ENCODE results near the gene SLC6A7.

SLC6A7 gene

DNA sequence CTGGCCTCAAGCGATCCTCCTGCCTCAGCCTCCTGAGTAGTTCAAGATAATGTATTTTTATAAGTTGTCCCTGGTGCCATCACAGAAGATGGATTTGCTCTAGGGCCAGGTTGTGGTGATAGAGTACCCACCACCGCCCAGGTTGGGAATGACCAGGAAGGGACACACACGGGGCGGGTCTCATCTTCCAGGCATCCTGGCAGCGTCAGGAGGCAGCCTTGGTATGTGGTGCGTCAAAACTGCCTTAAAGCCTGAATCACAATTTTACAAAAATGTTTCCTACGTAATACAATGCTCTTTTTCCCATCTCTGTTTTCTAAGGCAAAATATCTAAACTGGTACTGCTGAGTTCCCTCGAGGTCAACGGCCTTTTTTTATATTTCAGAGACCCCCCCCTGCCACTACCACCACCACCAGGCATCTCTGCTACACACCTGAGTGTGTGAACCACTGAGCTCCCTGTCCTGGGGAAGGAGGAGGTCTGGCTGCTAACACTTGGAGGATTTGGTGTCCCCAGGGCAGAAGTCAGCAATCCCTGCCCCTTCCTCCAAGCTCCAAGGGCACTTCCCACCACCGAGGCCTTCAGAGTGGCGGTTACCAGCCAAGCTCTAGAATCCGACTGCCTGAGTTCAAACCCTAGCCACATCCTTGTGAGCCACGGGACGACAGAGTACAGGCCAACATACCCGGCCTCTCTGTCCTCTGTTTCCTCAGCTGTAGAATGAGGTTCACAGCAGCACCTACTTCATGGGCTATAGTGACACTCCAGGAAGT is 47.3 kb downstream of the SLC6A7 start:
- Histone ChIP-seq H3K9me3 (ENCODE audit: control insufficient read depth, insufficient read depth, low read length) (no peaks in the 10 kb centered on the region), H3K9ac (ENCODE audit: low read depth, low read length) (no peak overlapping the region), H3K4me1 (ENCODE audit: control insufficient read depth, insufficient read depth, low read length) (no peaks in the 10 kb centered on the region), H3K36me3 (ENCODE audit: control insufficient read depth, insufficient read depth, low read length) (no peaks in the 10 kb centered on the region), H3K27ac (ENCODE audit: low read depth, low read length) (no peak overlapping the region), H3K4me3 (ENCODE audit: low read depth, low read length) (no peak overlapping the region), H3K27me3 (ENCODE audit: control insufficient read depth, insufficient read depth, low read length) (no peaks in the 10 kb centered on the region)

- Histone ChIP-seq H3K9me3 (ENCODE audit: control insufficient read depth, insufficient read depth, low read length) (no peaks in the 10 kb centered on the region), H3K4me1 (ENCODE audit: control insufficient read depth, insufficient read depth, low read length) (no peaks in the 10 kb centered on the region), H3K9ac (ENCODE audit: low read depth, low read length) (no peak overlapping the region), H3K4me3 (ENCODE audit: low read depth, low read length) (no peak overlapping the region), H3K27me3 (ENCODE audit: control insufficient read depth, insufficient read depth, low read length) (no peaks in the 10 kb centered on the region), H3K36me3 (ENCODE audit: control insufficient read depth, insufficient read depth, low read length) (no peaks in the 10 kb centered on the region), H3K27ac (ENCODE audit: low read depth, low read length) (no peak overlapping the region)
Measured at GRCh38 chr5:150238646-150239045, 48.8 kb downstream of the SLC6A7 start.

DNA sequence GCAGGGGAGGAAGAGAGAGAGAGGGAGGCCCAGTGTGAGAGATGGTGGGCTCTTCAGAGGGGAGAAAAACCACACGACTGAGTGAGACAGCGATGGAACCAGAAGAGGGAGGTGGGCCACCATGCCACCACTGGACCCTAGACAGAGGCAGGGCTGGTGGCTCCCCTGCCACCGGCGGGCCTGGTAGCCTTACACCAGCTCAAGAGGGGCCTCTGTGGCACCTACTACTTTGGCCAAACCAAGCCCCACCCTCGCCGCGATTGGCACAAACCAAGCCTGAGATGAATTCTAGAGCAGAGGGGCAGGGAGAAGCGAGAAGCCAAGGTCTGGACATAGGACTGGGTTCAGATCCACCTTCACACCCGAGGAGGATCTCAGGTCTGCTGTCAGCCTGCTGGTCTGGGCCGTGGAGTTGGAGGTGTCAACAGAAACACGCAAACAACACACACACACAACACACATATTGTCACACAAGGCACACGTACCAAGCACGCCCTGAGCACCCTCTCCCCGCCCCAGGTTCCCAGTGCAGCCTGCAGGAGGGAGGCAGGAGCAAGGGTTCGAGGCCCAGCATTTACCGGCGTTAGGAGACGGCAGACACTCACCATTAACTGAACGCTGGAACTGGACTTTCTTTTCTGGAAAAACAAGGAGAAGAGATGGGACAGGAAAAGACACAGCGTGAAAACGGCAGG is 49.4 kb downstream of the SLC6A7 start:
- Histone ChIP-seq H3K4me1 (ENCODE audit: control insufficient read depth, insufficient read depth, low read length) (no peaks in the 10 kb centered on the region), H3K27ac (ENCODE audit: low read depth, low read length) (no peak overlapping the region), H3K9me3 (ENCODE audit: control insufficient read depth, insufficient read depth, low read length) (no peaks in the 10 kb centered on the region), H3K9ac (ENCODE audit: low read depth, low read length) (no peak overlapping the region), H3K27me3 (ENCODE audit: control insufficient read depth, insufficient read depth, low read length) (no peaks in the 10 kb centered on the region), H3K36me3 (ENCODE audit: control insufficient read depth, insufficient read depth, low read length) (no peaks in the 10 kb centered on the region), H3K4me3 (ENCODE audit: low read depth, low read length) (no peak overlapping the region)

GRCh38 chr5:150239794-150240122 is 49.9 kb downstream of the SLC6A7 start:
- H3K4me3 ChIP-seq (ENCODE audit: low read depth, low read length) = no peak overlapping the region
- H3K36me3 ChIP-seq (ENCODE audit: control insufficient read depth, insufficient read depth, low read length) = no peaks in the 10 kb centered on the region
- H3K27me3 ChIP-seq (ENCODE audit: control insufficient read depth, insufficient read depth, low read length) = no peaks in the 10 kb centered on the region
- no peaks in the 10 kb centered on the region for H3K4me1 ChIP-seq (ENCODE audit: control insufficient read depth, insufficient read depth, low read length)
- H3K27ac ChIP-seq (ENCODE audit: low read depth, low read length) = no peak overlapping the region
- no peak overlapping the region for H3K9ac ChIP-seq (ENCODE audit: low read depth, low read length)
- H3K9me3 ChIP-seq (ENCODE audit: control insufficient read depth, insufficient read depth, low read length) = no peaks in the 10 kb centered on the region

DNA sequence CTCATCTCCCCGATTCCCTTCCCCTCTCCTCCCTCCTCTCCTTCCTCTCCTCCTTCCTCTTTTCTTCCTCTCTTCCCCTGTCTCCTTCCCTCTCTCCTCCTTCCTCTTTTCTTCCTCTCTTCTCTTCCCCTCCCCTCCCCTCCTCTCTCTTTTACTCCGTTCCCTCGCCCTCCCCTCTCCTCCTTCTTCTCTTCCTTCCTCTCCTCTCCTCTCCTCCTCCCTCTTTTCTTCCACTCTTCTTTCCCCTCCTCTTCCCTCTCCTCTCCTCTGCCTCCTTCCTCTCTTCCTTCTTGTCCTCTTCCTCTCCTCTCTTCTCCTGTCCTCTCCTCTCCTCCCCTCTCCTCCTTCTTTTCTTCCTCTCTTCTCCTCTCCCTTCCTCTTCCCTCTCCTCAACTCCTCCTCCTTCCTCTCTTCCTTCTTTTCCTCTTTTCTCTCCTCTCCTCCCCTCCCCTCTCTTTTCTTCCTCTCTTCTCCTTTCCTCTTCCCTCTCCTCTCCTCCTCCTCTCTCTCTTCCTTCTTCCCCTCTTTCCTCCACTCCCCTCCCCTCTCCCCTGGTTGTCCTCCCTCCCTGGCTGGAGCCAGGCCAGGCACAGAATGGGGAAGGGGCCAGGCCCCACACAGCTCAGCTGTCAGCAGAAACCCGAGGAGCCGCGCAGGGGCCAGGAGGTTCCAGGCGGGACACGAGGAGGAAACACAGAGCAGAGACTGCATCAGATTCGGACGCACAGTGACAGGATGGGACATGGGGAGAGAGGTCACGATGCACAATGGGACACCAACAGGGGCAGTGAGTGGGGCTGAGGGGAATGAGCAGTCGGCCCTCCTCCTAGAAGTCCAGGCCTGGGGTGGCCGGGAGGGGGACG is 51.7 kb downstream of the SLC6A7 start:
- no peaks in the 10 kb centered on the region for H3K9me3 ChIP-seq (ENCODE audit: control insufficient read depth, insufficient read depth, low read length)
- no peaks in the 10 kb centered on the region for H3K36me3 ChIP-seq (ENCODE audit: control insufficient read depth, insufficient read depth, low read length)
- H3K4me1 ChIP-seq (ENCODE audit: control insufficient read depth, insufficient read depth, low read length) = no peaks in the 10 kb centered on the region
- H3K4me3 ChIP-seq (ENCODE audit: low read depth, low read length) = no peak overlapping the region
- no peak overlapping the region for H3K9ac ChIP-seq (ENCODE audit: low read depth, low read length)
- H3K27me3 ChIP-seq (ENCODE audit: control insufficient read depth, insufficient read depth, low read length) = no peaks in the 10 kb centered on the region
- H3K27ac ChIP-seq (ENCODE audit: low read depth, low read length) = no peak overlapping the region

GRCh38 chr5:150242251-150242894 is 52.5 kb downstream of the SLC6A7 start:
- H3K36me3 ChIP-seq (ENCODE audit: control insufficient read depth, insufficient read depth, low read length) = no peaks in the 10 kb centered on the region
- H3K4me1 ChIP-seq (ENCODE audit: control insufficient read depth, insufficient read depth, low read length) = no peaks in the 10 kb centered on the region
- no peak overlapping the region for H3K9ac ChIP-seq (ENCODE audit: low read depth, low read length)
- no peak overlapping the region for H3K27ac ChIP-seq (ENCODE audit: low read depth, low read length)
- no peaks in the 10 kb centered on the region for H3K9me3 ChIP-seq (ENCODE audit: control insufficient read depth, insufficient read depth, low read length)
- no peak overlapping the region for H3K4me3 ChIP-seq (ENCODE audit: low read depth, low read length)
- H3K27me3 ChIP-seq (ENCODE audit: control insufficient read depth, insufficient read depth, low read length) = no peaks in the 10 kb centered on the region

GRCh38 chr5:150243590-150243989 is 53.7 kb downstream of the SLC6A7 start:
- no peak overlapping the region for H3K9ac ChIP-seq (ENCODE audit: low read depth, low read length)
- no peaks in the 10 kb centered on the region for H3K27me3 ChIP-seq (ENCODE audit: control insufficient read depth, insufficient read depth, low read length)
- H3K27ac ChIP-seq (ENCODE audit: low read depth, low read length) = no peak overlapping the region

GRCh38 chr5:150244209-150244608 is 54.3 kb downstream of the SLC6A7 start:
- Histone ChIP-seq H3K27me3 (ENCODE audit: control insufficient read depth, insufficient read depth, low read length) (no peaks in the 10 kb centered on the region), H3K36me3 (ENCODE audit: control insufficient read depth, insufficient read depth, low read length) (no peaks in the 10 kb centered on the region), H3K4me3 (ENCODE audit: low read depth, low read length) (no peak overlapping the region), H3K4me1 (ENCODE audit: control insufficient read depth, insufficient read depth, low read length) (no peaks in the 10 kb centered on the region), H3K27ac (ENCODE audit: low read depth, low read length) (no peak overlapping the region), H3K9ac (ENCODE audit: low read depth, low read length) (no peak overlapping the region), H3K9me3 (ENCODE audit: control insufficient read depth, insufficient read depth, low read length) (no peaks in the 10 kb centered on the region)

More at GRCh38 chr5:150243590-150243989, 53.7 kb downstream of the SLC6A7 start:
- Histone ChIP-seq H3K9me3 (ENCODE audit: control insufficient read depth, insufficient read depth, low read length) (no peaks in the 10 kb centered on the region), H3K4me1 (ENCODE audit: control insufficient read depth, insufficient read depth, low read length) (no peaks in the 10 kb centered on the region), H3K4me3 (ENCODE audit: low read depth, low read length) (no peak overlapping the region), H3K36me3 (ENCODE audit: control insufficient read depth, insufficient read depth, low read length) (no peaks in the 10 kb centered on the region)

DNA sequence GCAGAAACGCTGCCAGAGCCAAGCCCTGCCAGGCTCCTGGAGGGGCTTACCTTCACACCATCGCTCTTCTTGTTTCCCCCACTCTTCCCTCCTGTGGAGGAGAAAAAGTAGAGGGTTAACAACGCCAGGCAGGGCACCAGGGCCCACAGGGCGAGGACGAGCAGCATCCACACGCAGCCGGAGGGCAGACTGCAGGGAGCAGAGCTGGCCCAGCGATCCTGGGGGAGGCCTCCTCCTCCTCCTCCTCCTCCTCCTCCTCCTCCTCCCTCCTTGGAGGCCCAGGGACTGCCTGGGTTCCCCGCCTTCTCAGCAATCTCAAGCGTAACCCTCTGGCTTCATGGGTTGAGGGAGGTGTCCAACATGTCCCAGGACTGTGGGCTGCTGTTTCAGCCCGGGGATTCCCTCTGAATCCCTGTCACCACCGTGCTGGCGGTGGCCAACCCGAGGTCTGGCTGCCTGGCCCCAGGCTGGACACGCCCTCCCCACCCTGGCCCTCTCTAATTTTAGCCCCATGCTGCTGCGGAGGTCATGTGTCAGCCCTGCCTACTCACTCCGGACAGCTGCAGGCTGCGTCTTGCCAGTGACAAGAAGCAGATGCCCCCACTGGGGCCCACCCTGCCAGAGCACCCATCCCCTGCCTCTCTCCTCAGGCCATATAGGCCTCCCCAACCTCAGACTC is 55.4 kb downstream of the SLC6A7 start:
- no peak overlapping the region for H3K9ac ChIP-seq (ENCODE audit: low read depth, low read length)
- H3K9me3 ChIP-seq (ENCODE audit: control insufficient read depth, insufficient read depth, low read length) = no peaks in the 10 kb centered on the region
- no peaks in the 10 kb centered on the region for H3K36me3 ChIP-seq (ENCODE audit: control insufficient read depth, insufficient read depth, low read length)
- no peak overlapping the region for H3K4me3 ChIP-seq (ENCODE audit: low read depth, low read length)
- H3K27me3 ChIP-seq (ENCODE audit: control insufficient read depth, insufficient read depth, low read length) = no peaks in the 10 kb centered on the region
- no peaks in the 10 kb centered on the region for H3K4me1 ChIP-seq (ENCODE audit: control insufficient read depth, insufficient read depth, low read length)
- H3K27ac ChIP-seq (ENCODE audit: low read depth, low read length) = no peak overlapping the region

DNA sequence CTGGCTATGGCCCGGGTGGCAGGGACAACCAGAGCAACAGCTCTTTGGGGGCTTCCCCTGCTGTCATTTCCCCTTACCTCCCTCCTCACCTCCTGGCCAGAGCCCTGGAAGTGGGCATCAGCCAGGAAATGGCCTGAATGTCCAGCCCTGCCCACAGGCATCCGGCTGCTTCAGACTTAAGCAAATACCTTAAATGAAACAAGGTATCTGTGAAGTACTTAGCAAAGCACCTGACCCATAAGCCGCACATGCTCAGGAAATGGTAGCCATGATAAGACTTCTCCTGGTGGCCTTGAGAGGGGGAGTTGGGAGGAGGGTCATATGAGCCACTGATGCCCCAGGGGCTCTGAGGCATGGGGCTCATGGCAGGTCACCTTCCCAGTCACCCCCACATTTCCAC is 55.9 kb downstream of the SLC6A7 start:
- H3K27me3 ChIP-seq (ENCODE audit: control insufficient read depth, insufficient read depth, low read length) = no peaks in the 10 kb centered on the region
- H3K4me3 ChIP-seq (ENCODE audit: low read depth, low read length) = no peak overlapping the region
- no peaks in the 10 kb centered on the region for H3K4me1 ChIP-seq (ENCODE audit: control insufficient read depth, insufficient read depth, low read length)
- H3K36me3 ChIP-seq (ENCODE audit: control insufficient read depth, insufficient read depth, low read length) = no peaks in the 10 kb centered on the region
- H3K9me3 ChIP-seq (ENCODE audit: control insufficient read depth, insufficient read depth, low read length) = no peaks in the 10 kb centered on the region
- no peak overlapping the region for H3K27ac ChIP-seq (ENCODE audit: low read depth, low read length)
- H3K9ac ChIP-seq (ENCODE audit: low read depth, low read length) = no peak overlapping the region
